Activated T-helper 2 cell treated with anti-CD3 and anti-CD28 coated beads, Interferon-gamma antibody, Interleukin-2, Interleukin-4, amounts not matched to agents 10 μg/mL and 5 μg/mL and 100 μg/mL, durations not matched to agents 14 hours and 24 hours and 36 hours (primary cell): ENCODE data around the gene PRM3. TPM values are rescaled to one million over a fixed set of nuclear protein-coding genes. Genes with fewer than 3 reads are reported as not detected.
"Not testable (repeated sequence)": the region's sequence is repeated elsewhere in the genome, so short reads cannot be mapped to it uniquely, and the experiment has no call there.

Experiments used
- DNase-seq: peaks from one replicate; pipeline ENCODE4 v3.0.0; 2021; ENCODE audit warnings: low spot score
- H3K27ac Mint-ChIP-seq: one replicate; pipeline ENCODE4 v1.8.0; 2021; ENCODE audit warnings: mixed read lengths
- H3K27me3 Mint-ChIP-seq: one replicate; pipeline ENCODE4 v1.8.0; 2021; ENCODE audit warnings: low read depth, mixed read lengths
- H3K36me3 Mint-ChIP-seq: one replicate; pipeline ENCODE4 v1.8.0; 2021; ENCODE audit warnings: low read depth, mixed read lengths
- H3K4me1 Mint-ChIP-seq: one replicate; pipeline ENCODE4 v1.8.0; 2021; ENCODE audit warnings: low read depth, mixed read lengths
- H3K4me3 Mint-ChIP-seq: one replicate; pipeline ENCODE4 v1.8.0; 2021; ENCODE audit warnings: low read depth, mild to moderate bottlenecking, moderate library complexity, mixed read lengths
- H3K9me3 Mint-ChIP-seq: one replicate; pipeline ENCODE4 v1.8.0; 2021; ENCODE audit warnings: mixed read lengths
- intact Hi-C: fragments of 100-400 bp; cut with micrococcal nuclease; formaldehyde crosslinking; loops from one replicate; pipeline ENCODE4 v1.15.1; 2023
- total RNA-seq: library from RNA; stranded (reverse); gene quantifications from 2 replicates; pipeline ENCODE4 v1.2.3, GENCODE V29; 2022

The PRM3 gene
- total RNA-seq, 1 donor from 2014 or later, result not detected

DNA sequence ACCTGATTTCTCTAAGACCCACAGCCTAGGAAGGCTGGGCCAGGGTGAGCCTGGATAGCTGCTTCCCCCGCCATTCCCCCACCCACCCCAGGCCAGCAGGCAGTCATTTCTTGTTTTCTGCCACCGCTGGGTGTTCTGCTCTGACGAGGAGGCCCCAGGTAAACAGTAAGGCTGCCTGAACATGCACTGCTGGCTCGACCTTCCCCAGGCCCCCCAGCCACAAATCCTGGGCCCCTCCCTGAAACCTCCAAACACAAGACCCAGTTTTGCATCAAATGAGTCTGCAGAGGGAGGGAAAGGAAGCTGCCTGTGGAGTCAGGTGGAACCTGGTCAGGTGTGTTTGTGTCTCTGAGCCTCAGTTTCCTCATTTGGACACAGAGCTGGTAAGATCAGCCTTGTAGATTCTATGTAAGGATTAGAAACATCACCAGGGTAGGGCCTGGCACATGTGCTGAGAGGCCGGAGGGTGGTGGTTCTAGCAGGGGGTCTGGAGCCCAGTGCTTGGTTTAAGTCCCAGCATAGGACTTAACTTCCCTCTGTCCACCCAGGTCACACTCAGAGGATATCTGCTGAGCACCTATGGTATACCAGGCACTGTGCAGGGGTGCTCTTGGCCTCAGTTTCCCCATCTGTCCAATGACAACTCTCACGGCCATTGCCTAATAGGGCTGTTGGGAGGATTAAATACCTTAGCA, 26.6 kb upstream of the PRM3 start:
- Mint-ChIP-seq H3K27me3 (no peaks in the 10 kb centered on the region), H3K9me3 (no peaks in the 10 kb centered on the region), H3K4me1 (peaks cover 20% of the 10 kb centered on the region), H3K4me3 (no peak overlapping the region), H3K27ac (no peak overlapping the region), H3K36me3 (no peaks in the 10 kb centered on the region)
- no peak for DNase-seq
- intact Hi-C loops, result loop anchor here (5.0 kb wide), 1 partner anchor 38 kb away; no protein-coding TSS in a partner anchor

DNA sequence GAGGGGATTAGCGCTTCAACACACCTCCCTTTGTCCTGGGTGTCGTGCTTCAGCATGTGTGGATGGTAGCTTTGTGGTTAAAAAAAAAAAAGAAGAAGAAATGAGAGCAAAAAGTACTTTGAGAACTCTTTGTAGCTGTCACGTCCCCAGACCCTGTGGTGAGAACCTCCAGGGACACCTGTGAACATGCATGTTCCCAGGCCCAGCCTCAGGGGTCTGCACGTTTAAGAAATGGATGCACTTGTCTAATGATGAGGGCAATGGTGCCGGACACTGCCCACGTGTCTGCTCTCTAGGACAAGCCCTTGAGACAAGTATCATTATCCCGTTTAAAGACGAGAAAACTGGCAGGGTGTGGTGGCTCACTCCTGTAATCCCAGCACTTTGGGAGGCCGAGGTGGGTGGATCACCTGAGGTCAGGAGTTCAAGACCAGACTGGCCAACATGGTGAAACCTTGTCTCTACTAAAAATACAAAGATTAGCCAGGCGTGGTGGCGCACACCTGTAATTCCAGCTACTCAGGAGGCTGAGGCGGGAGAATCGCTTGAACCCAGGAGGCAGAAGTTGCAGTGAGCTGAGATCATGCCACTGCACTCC, 25.6 kb upstream of the PRM3 start:
- H3K36me3 Mint-ChIP-seq, H3K4me3 Mint-ChIP-seq, H3K9me3 Mint-ChIP-seq, DNase-seq, H3K27ac Mint-ChIP-seq, H3K27me3 Mint-ChIP-seq: not testable (repeated sequence)
- intact Hi-C loops, result loop anchor here (5.0 kb wide), 1 partner anchor 37 kb away; no protein-coding TSS in a partner anchor
- peaks cover 20% of the 10 kb centered on the region for H3K4me1 Mint-ChIP-seq

DNA sequence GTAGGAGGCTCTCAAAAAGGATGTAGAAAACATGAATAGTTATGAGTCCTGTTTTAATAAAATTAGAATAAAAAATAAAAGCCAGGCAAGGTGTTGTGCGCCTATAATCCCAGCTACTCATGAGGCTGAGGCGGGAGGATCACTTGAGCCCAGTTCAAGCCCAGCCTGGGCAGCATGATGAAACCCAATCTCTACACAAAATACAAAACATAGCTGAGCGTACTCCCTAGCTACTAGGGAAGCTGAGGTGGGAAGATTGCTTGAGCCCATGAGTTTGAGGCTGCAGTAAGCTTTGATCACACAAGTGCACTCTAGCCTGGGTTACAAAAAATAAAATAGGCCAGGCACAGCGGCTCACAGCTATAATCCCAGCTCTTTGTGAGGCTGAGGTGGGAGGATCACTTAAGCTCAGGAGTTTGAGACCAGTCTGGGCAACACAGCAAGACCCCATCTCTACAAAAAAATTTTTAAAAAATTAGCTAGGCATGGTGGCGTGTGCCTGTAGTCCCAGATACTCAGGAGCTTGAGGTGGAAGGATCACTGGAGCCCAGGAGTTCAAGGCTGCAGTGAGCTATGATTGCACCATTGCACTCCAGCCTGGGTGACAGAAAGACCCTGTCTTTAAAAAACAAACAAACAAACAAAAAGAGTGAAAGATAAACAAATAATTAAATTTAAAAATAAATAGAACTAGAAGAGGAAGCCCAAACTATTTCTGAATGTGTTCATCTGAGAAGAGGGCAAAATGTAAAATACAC, 24.9 kb upstream of the PRM3 start:
- H3K27me3 Mint-ChIP-seq, result no peaks in the 10 kb centered on the region
- peaks cover 21% of the 10 kb centered on the region for H3K4me1 Mint-ChIP-seq
- no peaks in the 10 kb centered on the region for H3K36me3 Mint-ChIP-seq
- no peak for DNase-seq
- intact Hi-C loops, result loop anchor here (5.0 kb wide), 1 partner anchor 36 kb away; no protein-coding TSS in a partner anchor
- H3K4me3 Mint-ChIP-seq, result no peak overlapping the region
- no peak overlapping the region for H3K27ac Mint-ChIP-seq
- no peaks in the 10 kb centered on the region for H3K9me3 Mint-ChIP-seq

DNA sequence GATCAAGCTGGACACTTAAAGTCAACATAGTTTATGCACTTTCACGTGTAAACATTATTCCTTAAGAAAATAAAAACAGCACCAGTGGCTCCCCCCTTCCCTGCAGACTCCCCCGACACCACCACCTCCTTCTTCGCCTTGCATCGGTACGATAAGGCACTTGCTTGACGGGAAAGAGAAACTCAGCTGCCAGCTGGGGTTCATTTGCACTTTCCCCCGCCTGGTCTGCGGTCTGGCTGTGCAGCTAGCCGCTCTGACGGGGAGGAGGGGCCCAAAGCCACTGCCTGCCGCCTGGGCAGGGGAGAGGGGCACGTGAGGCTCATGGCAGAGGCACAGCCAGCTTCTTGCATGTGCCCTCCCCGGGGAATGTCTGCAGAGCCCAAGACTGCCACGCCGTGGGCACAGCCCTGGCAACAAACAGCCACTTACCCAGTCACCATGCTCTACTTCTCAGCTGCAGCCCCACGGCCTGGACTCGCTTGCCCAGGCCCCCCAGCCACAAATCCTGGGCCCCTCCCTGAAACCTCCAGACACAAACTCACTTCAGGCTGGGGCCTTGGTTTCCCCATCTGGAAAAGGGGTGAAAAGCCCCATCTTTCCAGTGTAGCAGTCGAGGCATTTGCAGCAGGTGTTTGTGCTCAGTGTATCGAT, 24.2 kb upstream of the PRM3 start:
- Mint-ChIP-seq H3K9me3 (no peaks in the 10 kb centered on the region), H3K36me3 (no peaks in the 10 kb centered on the region), H3K27ac (no peak overlapping the region), H3K4me3 (no peak overlapping the region), H3K27me3 (no peaks in the 10 kb centered on the region), H3K4me1 (peaks cover 26% of the 10 kb centered on the region)
- intact Hi-C loops, result loop anchor here (5.0 kb wide), 1 partner anchor 35 kb away; no protein-coding TSS in a partner anchor
- peak; percentile 71 for DNase-seq

DNA sequence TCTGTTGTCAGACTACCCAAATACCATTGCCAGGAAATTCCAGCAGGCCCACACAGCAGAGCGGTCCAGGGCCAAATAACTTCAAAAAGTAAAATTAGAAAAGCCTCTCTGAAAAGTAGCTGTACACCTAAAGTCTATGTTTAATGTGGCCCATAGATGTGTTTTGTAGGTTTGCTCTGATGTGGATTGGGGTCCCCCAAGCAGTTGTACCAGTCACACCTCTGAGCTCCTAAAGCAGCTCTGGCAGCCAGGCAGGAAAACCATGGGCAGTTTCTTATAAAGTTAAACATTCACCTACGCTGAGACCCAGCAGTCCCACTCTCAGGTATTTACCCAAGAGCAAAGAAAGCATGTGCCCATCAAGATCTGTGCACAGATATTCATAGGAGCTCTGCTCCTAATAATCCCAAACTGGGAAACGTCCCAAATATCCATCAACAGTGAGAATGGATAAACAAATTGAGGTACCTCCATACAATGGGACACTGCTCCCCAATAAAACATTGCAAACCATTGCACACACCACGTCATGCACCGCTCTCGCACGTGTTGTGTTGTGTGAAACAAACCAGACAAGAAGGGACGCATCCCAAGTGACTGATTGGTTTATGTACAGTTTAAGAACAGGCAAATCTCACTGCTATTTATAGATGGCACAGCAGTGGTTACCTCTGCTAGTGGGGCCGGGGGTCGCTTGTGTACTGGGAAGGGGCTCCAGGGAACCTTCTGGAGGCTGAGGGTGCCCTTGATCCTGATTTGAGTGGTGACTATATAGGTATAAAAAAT, 23.5 kb upstream of the PRM3 start:
- Mint-ChIP-seq H3K9me3 (no peaks in the 10 kb centered on the region), H3K27me3 (no peaks in the 10 kb centered on the region), H3K4me3 (no peak overlapping the region), H3K4me1 (peaks cover 26% of the 10 kb centered on the region), H3K36me3 (no peaks in the 10 kb centered on the region), H3K27ac (no peak overlapping the region)
- intact Hi-C loops, result loop anchor here (5.0 kb wide), 1 partner anchor 35 kb away; no protein-coding TSS in a partner anchor
- no peak for DNase-seq

DNA sequence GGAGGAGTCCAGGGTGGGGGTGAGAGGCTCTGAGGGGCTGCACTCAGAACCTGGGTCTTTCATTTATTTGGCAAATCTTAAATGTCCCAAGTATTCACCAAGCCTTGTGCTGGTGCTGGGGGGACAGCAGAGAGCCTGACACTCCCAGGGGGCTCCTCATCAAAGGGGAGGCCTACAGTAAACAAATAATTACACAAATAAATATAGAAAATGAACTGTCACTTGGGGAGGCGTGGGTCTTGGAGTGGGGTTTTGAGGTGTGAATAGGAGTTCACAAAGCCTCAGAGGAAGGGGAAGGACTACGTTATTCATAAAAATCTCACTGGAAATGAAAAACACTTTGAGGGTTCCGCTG, 22.9 kb upstream of the PRM3 start:
- no peak overlapping the region for H3K27ac Mint-ChIP-seq
- no peaks in the 10 kb centered on the region for H3K36me3 Mint-ChIP-seq
- no peaks in the 10 kb centered on the region for H3K27me3 Mint-ChIP-seq
- no peaks in the 10 kb centered on the region for H3K9me3 Mint-ChIP-seq
- peaks cover 24% of the 10 kb centered on the region for H3K4me1 Mint-ChIP-seq
- intact Hi-C loops, result loop anchor here (5.0 kb wide), 1 partner anchor 34 kb away; no protein-coding TSS in a partner anchor
- no peak for DNase-seq
- no peak overlapping the region for H3K4me3 Mint-ChIP-seq

DNA sequence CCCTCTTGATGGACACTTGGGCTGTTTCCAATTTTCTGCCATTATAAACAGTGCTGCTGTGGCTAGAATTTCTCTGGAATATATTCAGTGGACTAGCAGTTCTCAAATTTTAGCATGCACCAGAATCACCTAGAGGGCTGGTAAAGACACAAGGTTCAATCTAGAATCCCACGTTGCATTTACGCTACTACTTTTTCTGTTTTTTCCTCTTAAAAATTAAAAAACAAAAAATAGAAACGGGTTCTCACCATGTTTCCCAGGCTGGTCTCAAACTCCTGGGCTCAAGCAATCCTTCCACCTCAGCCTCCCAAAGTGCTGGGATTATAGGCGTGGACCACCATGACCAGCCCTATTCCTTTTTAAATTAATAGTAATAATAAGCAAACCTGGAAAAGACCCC, 22.2 kb upstream of the PRM3 start:
- H3K4me1 Mint-ChIP-seq, result peaks cover 24% of the 10 kb centered on the region
- intact Hi-C loops, result loop anchor here (5.0 kb wide), 1 partner anchor 33 kb away; no protein-coding TSS in a partner anchor

DNA sequence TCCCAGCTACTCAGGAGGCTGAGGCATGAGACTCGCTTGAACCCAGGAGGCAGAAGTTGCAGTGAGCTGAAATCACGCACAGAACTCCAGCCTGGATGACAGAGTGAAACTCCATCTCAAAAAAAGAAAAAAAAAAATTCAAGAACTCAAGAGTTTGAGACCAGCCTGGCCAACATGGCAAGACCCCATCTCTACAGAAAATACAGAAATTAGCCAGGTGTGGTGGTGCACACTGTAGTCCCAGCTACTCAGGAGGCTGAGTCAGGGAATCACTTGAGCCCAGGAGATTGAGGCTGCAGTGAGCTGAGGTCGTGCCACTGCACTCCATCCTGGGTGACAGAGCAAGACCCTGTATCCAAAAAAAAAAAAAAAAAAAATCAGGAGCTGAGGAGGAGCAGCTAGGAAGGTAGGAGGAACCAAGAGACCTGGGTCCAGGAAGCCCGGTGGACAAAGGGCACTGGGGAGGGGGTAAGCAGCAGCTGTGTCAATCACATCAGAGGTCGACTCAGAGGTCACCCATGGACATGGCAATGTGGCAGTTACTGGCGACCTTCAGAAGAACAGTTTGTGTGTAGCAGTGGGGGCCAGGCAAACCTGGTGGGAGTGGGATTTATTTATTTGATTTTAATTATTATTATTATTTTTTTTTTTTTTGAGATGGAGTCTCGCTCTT, 18.8 kb upstream of the PRM3 start:
- H3K4me1 Mint-ChIP-seq, result peaks cover 12% of the 10 kb centered on the region
- no peak overlapping the region for H3K27ac Mint-ChIP-seq
- no peak for DNase-seq
- H3K36me3 Mint-ChIP-seq, result no peaks in the 10 kb centered on the region
- intact Hi-C loops, result no loop called here
- no peaks in the 10 kb centered on the region for H3K9me3 Mint-ChIP-seq
- no peak overlapping the region for H3K4me3 Mint-ChIP-seq
- H3K27me3 Mint-ChIP-seq, result peaks cover 7% of the 10 kb centered on the region

More for the DNA sequence above, 22.2 kb upstream of the PRM3 start:
- Mint-ChIP-seq H3K9me3 (no peaks in the 10 kb centered on the region), H3K36me3 (no peaks in the 10 kb centered on the region), H3K27me3 (peaks cover 1% of the 10 kb centered on the region), H3K4me3 (no peak overlapping the region), H3K27ac (no peak overlapping the region)
- no peak for DNase-seq

DNA sequence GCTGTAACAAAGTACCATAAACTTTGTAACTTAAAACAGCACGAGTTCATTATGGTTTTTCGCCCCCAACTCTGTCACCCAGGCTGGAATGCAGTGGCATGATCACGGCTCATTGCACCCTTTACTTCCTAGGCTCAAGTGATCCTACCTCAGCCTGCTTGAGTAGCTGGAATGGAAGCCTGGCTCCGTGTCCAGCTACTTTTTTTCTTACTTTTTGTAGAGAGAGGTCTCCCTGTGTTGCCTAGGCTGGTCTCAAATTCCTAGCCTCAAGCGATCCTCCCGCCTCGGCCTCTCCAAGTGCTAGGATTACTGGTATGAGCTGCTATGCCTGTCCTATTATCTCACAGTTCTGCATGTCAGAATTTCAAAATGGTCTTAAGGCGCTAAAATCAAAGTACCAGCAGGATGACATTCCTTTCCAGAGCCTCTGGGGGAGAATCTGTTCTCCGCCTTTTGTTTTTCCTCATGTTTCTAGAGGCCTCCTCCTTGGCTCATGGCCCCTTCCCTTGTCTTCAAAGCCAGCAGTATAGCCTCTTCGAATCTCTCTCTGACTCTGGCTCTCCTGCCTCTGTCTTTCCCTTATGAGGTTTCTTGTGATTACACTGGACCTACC, 17.8 kb upstream of the PRM3 start:
- intact Hi-C loops, result no loop called here
- H3K27ac Mint-ChIP-seq, result no peak overlapping the region
- no peaks in the 10 kb centered on the region for H3K9me3 Mint-ChIP-seq
- H3K4me3 Mint-ChIP-seq, result no peak overlapping the region
- H3K4me1 Mint-ChIP-seq, result peaks cover 7% of the 10 kb centered on the region
- peaks cover 7% of the 10 kb centered on the region for H3K27me3 Mint-ChIP-seq
- H3K36me3 Mint-ChIP-seq, result no peaks in the 10 kb centered on the region
- DNase-seq, result no peak

DNA sequence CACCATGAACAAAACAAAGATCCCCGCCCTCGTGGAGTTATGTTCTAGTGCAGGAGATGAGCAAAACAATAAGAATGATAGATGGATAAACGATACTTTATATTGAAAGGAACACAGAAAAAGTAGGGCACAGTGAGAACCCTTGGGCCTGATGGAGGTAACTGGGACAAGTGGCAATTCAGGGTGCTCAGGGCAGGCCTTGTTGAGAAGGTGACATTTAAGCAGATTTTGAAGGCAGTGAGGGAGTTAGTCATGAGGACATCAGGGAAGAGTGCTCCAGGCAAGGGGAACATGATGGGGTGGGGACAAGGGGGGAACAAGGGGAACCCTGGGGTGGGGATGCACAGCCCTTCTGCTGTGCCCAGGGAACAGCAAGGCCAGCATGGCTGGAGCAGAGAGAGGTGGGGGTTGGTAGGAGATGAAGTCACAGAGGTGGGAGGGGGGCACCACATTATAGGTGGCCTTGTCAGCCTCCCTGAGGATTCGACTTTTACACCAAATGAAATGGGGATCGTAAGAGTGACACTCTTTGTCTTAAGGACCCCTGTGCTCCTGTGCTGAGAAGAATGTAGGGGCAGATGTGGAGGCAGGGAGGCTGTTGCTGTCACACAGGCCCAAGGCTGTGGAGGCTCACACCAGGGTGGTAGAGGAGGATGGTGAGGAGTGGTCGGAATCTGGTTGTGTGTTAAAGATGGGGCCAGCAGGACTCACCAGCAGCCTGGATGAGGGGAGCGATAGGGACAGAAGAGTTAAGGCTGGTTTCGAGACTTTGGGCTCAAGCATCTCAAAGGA, 16.9 kb upstream of the PRM3 start:
- H3K9me3 Mint-ChIP-seq, result no peaks in the 10 kb centered on the region
- H3K27ac Mint-ChIP-seq, result no peak overlapping the region
- DNase-seq, result no peak
- H3K36me3 Mint-ChIP-seq, result no peaks in the 10 kb centered on the region
- H3K4me1 Mint-ChIP-seq, result peaks cover 11% of the 10 kb centered on the region
- intact Hi-C loops, result no loop called here
- H3K4me3 Mint-ChIP-seq, result no peak overlapping the region
- H3K27me3 Mint-ChIP-seq, result peaks cover 7% of the 10 kb centered on the region

DNA sequence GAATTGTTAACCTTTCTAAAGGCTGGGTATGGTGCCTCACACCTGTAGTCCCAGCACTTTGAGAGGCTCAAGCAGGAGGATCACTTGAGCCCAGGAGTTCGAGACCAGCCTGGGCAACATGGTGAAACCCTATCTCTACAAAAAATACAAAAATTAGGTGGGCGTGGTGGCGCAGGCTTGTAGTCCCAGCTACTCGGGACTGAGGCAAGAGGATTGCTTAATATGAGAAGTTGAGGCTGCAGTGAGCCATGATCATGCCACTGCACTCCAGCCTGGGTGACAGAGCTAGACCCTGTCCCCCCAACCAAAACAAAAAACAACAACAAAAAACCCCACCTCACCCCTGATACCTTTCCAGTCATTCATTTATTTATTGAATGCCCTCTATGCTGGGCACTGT, 16.3 kb upstream of the PRM3 start:
- H3K36me3 Mint-ChIP-seq, H3K27me3 Mint-ChIP-seq, DNase-seq, H3K9me3 Mint-ChIP-seq, H3K4me3 Mint-ChIP-seq, intact Hi-C loops, H3K27ac Mint-ChIP-seq: not testable (repeated sequence)
- H3K4me1 Mint-ChIP-seq, result peaks cover 11% of the 10 kb centered on the region
